Spleen (tissue), 7 donors: ENCODE results near the gene SCGB1A1.

ENCODE experiments used
- POLR2A ChIP-seq, 3 donors: fragments of 450-650 bp; IDR thresholded peaks; one replicate each; pipeline ENCODE4 v1.5.1; 2017; ENCODE audit warnings: antibody characterized with exemption in 3 of 3, mild to moderate bottlenecking in 1 of 3
- POLR2AphosphoS5 ChIP-seq, 3 donors: sonication (generic); formaldehyde crosslinking; IDR thresholded peaks; one replicate each; pipeline ENCODE4 v1.5.1; 2017; ENCODE audit warnings: antibody characterized with exemption in 3 of 3
- TF ChIP-seq, protein P1 (sequence below), 11 experiments: fragments of 200-600 bp in 7 of 11; fragments of 450-650 bp in 4 of 11; sonication (generic) in 4 of 11; IDR thresholded peaks in 8 of 11; conservative IDR thresholded peaks in 3 of 11; 1 replicate in 7 of 11; 2 replicates in 4 of 11; pipeline versions ENCODE4 v1.4.0 to v1.8.0; 2016 to 2021; ENCODE audit warnings: antibody characterized with exemption in 11 of 11, inconsistent platforms in 4 of 11, mild to moderate bottlenecking in 1 of 11
- donor health status: DM: no; HTN: no; CAD: no; lungs with moderate emphysema.
- donor health status: DM: no; HTN: no; CAD: no.
- donor health status: DM: no; HTN: no; CAD: no.

- TF ChIP-seq, protein P1, sequence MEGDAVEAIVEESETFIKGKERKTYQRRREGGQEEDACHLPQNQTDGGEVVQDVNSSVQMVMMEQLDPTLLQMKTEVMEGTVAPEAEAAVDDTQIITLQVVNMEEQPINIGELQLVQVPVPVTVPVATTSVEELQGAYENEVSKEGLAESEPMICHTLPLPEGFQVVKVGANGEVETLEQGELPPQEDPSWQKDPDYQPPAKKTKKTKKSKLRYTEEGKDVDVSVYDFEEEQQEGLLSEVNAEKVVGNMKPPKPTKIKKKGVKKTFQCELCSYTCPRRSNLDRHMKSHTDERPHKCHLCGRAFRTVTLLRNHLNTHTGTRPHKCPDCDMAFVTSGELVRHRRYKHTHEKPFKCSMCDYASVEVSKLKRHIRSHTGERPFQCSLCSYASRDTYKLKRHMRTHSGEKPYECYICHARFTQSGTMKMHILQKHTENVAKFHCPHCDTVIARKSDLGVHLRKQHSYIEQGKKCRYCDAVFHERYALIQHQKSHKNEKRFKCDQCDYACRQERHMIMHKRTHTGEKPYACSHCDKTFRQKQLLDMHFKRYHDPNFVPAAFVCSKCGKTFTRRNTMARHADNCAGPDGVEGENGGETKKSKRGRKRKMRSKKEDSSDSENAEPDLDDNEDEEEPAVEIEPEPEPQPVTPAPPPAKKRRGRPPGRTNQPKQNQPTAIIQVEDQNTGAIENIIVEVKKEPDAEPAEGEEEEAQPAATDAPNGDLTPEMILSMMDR (IDR thresholded peaks at IDR 0.05 in 8 of 11, conservative IDR thresholded peaks at IDR 0.05 in 3 of 11) = no peak
- TF ChIP-seq POLR2A (IDR thresholded peaks at IDR 0.05) = no peak
- no peak for TF ChIP-seq POLR2AphosphoS5 (IDR thresholded peaks at IDR 0.05)
Observed at GRCh38 chr11:62410972-62411371, 7.9 kb upstream of the SCGB1A1 start.
